ENCODE data around the gene SST. TPM values are rescaled to one million over a fixed set of nuclear protein-coding genes. Genes with fewer than 3 reads are reported as not detected.
"Not testable (repeated sequence)": the region's sequence is repeated elsewhere in the genome, so short reads cannot be mapped to it uniquely, and the experiment has no call there.

SST gene
- total RNA-seq, 1 donor from 2014 or later, result not detected

DNA sequence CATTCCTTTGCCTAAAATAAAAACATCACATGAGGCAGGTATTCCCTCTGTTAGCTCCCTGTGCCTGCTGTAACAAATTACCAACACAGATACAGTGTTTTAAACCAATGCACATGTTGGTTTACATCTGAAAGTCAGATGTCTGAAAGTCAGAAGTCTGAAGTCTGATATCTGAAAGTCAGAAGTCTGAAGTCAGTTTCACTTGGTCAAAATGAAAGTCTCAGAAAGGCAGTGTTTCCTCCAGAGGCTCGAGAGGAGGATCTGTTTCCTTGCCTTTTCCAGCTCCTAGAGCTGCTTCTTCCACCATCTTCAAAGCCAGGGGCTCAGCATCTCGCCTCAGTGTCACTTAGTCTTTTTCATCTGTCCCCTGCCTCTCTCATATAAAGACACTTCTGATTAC, 22.0 kb downstream of the SST start:
- Histone ChIP-seq H3K9me3 (no peaks in the 10 kb centered on the region), H3K27me3 (no peaks in the 10 kb centered on the region), H3K36me3 (no peaks in the 10 kb centered on the region), H3K4me3 (no peak overlapping the region), H3K4me1 (no peaks in the 10 kb centered on the region), H3K27ac (no peak overlapping the region)
- TF ChIP-seq, protein P1, sequence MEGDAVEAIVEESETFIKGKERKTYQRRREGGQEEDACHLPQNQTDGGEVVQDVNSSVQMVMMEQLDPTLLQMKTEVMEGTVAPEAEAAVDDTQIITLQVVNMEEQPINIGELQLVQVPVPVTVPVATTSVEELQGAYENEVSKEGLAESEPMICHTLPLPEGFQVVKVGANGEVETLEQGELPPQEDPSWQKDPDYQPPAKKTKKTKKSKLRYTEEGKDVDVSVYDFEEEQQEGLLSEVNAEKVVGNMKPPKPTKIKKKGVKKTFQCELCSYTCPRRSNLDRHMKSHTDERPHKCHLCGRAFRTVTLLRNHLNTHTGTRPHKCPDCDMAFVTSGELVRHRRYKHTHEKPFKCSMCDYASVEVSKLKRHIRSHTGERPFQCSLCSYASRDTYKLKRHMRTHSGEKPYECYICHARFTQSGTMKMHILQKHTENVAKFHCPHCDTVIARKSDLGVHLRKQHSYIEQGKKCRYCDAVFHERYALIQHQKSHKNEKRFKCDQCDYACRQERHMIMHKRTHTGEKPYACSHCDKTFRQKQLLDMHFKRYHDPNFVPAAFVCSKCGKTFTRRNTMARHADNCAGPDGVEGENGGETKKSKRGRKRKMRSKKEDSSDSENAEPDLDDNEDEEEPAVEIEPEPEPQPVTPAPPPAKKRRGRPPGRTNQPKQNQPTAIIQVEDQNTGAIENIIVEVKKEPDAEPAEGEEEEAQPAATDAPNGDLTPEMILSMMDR (IDR thresholded peaks at IDR 0.05), result no peak
- no peak for DNase-seq (ENCODE audit: low spot score in 2 of 2)
- intact Hi-C loops (cut with DNase I), result no loop called here

DNA sequence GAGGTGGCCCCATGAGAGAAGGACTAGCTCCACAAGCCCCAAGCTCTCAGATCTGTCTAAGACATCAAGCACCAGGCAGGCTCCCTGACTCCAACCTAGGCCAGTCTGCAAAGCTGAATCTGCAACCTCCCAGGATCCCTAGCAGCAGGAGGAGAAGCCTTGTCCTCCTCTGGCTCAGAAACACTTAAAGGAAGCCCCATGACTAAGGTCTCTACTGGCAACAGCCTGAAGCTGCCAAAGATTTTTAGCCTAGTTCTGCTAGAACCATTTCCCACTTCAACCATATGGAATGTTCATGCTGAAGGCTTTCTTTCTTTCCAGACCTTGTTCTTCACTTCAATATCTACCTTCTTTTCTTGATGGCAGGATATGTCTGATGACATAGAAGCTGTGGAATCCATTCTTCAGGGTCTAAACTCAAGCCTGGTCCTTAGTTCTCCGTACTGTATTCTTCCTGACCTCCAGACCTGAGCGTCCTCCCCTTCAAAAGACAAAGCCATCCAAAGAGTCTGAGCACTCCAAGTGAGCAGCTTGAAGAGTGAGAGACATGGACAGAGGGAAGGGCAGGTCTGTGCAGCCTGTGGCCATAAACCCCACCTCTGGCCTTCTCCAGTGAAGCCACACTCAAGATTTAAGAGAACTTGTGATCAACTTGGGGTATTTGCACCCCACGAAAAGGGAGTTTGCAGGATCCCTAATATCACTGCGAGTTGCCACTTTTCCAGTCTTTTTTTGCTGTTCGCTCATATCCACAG, 23.1 kb downstream of the SST start:
- H3K4me1 ChIP-seq, result no peaks in the 10 kb centered on the region
- no peaks in the 10 kb centered on the region for H3K36me3 ChIP-seq
- intact Hi-C loops (cut with DNase I), result no loop called here
- DNase-seq (ENCODE audit: low spot score in 2 of 2), result no peak
- H3K4me3 ChIP-seq, result no peak overlapping the region
- H3K27me3 ChIP-seq, result no peaks in the 10 kb centered on the region
- H3K27ac ChIP-seq, result no peak overlapping the region
- no peaks in the 10 kb centered on the region for H3K9me3 ChIP-seq
- TF ChIP-seq, protein P1 (IDR thresholded peaks at IDR 0.05), result no peak

DNA sequence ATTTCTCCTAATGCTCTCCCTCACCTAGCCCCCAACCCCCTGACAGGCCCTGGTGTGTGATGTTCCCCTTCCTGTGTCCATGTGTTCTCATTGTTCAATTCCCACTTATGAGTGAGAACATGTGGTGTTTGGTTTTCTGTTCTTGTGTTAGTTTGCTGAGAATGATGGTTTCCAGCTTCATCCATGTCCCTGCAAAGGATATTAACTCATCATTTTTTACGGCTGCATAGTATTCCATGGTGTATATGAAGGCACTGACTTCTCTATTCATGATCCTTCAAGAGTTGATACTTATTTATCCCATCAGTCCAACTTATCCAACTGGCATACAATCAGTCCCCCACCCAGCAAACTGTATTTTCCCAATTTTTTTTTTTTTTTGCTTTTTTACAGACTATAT, 24.8 kb downstream of the SST start:
- H3K36me3 ChIP-seq; H3K4me1 ChIP-seq; H3K27me3 ChIP-seq; H3K4me3 ChIP-seq; H3K9me3 ChIP-seq; intact Hi-C loops (cut with DNase I); H3K27ac ChIP-seq; DNase-seq (ENCODE audit: low spot score in 2 of 2): not testable (repeated sequence)

DNA sequence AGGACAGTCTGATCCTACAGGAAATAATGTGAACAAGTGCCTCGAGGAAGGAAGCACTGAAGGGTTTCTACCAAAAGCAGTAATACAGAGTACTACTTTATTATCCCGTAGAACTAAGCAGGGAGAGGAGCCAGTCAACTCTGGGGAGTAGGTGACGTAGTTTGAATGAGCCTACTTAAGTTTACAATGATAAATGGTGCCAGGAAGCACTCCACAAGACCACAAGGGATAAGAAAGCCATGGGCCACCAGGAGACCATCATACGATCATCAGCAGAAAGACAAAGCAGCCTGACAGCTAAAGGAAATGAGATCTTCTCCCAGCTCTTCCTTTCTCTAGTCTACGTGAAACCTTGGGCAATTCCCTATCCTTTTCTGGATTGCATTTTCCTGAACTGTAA, 27.3 kb downstream of the SST start:
- Histone ChIP-seq H3K27ac (no peak overlapping the region), H3K9me3 (no peaks in the 10 kb centered on the region), H3K4me3 (no peak overlapping the region), H3K36me3 (no peaks in the 10 kb centered on the region), H3K4me1 (no peaks in the 10 kb centered on the region), H3K27me3 (no peaks in the 10 kb centered on the region)
- DNase-seq (ENCODE audit: low spot score in 2 of 2), result no peak
- intact Hi-C loops (cut with DNase I), result no loop called here
- TF ChIP-seq, protein P1 (IDR thresholded peaks at IDR 0.05), result no peak

DNA sequence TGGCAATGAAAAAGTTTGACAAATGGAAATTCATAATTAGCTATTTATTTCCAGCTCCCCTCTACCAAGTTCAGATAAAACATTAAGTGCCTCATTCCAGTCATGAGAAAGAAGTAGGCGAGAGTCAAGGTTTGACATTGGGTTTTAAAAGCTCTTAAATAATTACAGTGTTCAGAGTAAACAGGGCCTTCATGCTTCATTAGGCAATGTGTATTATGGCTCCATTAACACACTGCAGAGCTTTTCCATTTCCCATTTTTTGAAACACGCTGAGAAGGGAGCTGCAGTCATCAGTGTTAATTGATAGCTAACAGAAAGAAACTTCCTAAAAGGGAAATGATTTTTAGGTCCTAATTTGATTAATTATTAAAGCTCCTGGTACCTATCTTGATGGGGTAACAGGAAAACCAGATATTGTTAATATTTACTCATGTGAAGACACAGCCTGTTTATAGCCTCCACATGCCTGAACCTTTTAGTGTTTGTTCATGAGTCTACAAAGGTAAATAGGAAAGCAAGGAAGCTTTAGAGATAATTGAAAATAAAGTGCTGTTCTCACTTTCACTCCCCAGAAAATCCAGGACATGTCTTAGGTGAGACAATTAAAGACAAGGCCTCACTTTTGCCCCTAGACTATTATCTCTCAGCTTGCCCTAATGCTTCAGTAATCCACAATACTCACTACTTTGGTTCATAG, 28.7 kb downstream of the SST start:
- TF ChIP-seq, protein P1 (IDR thresholded peaks at IDR 0.05), result no peak
- no peaks in the 10 kb centered on the region for H3K4me1 ChIP-seq
- no peak overlapping the region for H3K4me3 ChIP-seq
- no peaks in the 10 kb centered on the region for H3K36me3 ChIP-seq
- no peak for DNase-seq (ENCODE audit: low spot score in 2 of 2)
- H3K27ac ChIP-seq, result no peak overlapping the region
- no peaks in the 10 kb centered on the region for H3K27me3 ChIP-seq
- no peaks in the 10 kb centered on the region for H3K9me3 ChIP-seq
- intact Hi-C loops (cut with DNase I), result no loop called here

DNA sequence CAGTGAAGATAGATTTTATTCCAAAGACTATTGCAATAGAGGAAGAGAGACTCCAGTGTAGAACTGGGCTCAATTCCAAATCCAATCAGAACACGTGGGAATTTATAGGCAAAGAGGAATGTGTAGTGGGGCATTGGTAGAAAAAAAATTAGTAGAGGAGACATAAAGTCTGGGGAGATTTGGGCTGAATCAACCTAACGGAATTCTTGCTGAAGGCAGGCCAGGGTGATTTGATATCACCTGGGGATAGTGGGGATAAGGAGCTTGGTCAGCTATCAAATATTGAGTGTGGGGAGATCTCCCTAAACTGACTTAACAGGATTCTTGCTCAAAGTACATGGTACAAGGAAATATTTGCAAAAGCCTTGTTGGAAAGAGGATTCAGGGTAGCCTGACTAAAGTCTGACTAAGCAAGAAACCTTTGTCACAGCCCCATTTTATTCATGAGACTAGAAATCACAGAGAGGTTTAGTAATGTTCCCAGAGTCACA, 29.6 kb downstream of the SST start:
- intact Hi-C loops (cut with DNase I), result no loop called here
- Histone ChIP-seq H3K27me3 (no peaks in the 10 kb centered on the region), H3K36me3 (no peaks in the 10 kb centered on the region), H3K4me3 (no peak overlapping the region), H3K27ac (no peak overlapping the region), H3K9me3 (no peaks in the 10 kb centered on the region), H3K4me1 (no peaks in the 10 kb centered on the region)
- TF ChIP-seq, protein P1 (IDR thresholded peaks at IDR 0.05), result no peak
- no peak for DNase-seq (ENCODE audit: low spot score in 2 of 2)

Data from ascending aorta (tissue), 2 donors.